WTC11 (cell line): Measurements from ENCODE around the gene CADM2.

Source experiments
- ATF1 ChIP-seq: sonication (generic); formaldehyde crosslinking; IDR thresholded peaks from 2 replicates; pipeline ENCODE4 v1.8.1; 2023; ENCODE audit warnings: mild to moderate bottlenecking, moderate library complexity, missing genetic modification reagents
- ATF2 ChIP-seq: sonication (generic); formaldehyde crosslinking; IDR thresholded peaks from 2 replicates; pipeline ENCODE4 v1.8.1; 2022; ENCODE audit warnings: low read depth, missing genetic modification reagents, borderline replicate concordance
- ATF3 ChIP-seq: sonication (generic); formaldehyde crosslinking; conservative IDR thresholded peaks from 2 replicates; pipeline ENCODE4 v1.8.1; 2022; ENCODE audit warnings: mild to moderate bottlenecking, missing genetic modification reagents
- CREB1 ChIP-seq: sonication (generic); formaldehyde crosslinking; IDR thresholded peaks from 2 replicates; pipeline ENCODE4 v1.8.0; 2023; ENCODE audit warnings: mild to moderate bottlenecking, missing genetic modification reagents
- CTCF ChIP-seq: fragments of 200-600 bp; IDR thresholded peaks from 2 replicates; pipeline ENCODE4 v1.8.0; 2022; ENCODE audit warnings: antibody characterized with exemption
- GABPB1 ChIP-seq: sonication (generic); formaldehyde crosslinking; IDR thresholded peaks from 2 replicates; pipeline ENCODE4 v1.8.1; 2023; ENCODE audit warnings: mild to moderate bottlenecking, missing genetic modification reagents
- MAX ChIP-seq: sonication (generic); formaldehyde crosslinking; IDR thresholded peaks from 2 replicates; pipeline ENCODE4 v1.8.0; 2022; ENCODE audit warnings: mild to moderate bottlenecking, missing genetic modification reagents
- NFYB ChIP-seq: sonication (generic); formaldehyde crosslinking; conservative IDR thresholded peaks from 2 replicates; pipeline ENCODE4 v1.8.0; 2022; ENCODE audit warnings: low read depth, missing genetic modification reagents
- SMAD3 ChIP-seq: sonication (generic); formaldehyde crosslinking; IDR thresholded peaks from 2 replicates; pipeline ENCODE4 v1.8.0; 2022; ENCODE audit warnings: missing genetic modification reagents, mild to moderate bottlenecking, borderline replicate concordance
- SP1 ChIP-seq: sonication (generic); formaldehyde crosslinking; conservative IDR thresholded peaks from 2 replicates; pipeline ENCODE4 v1.8.1; 2022; ENCODE audit warnings: missing genetic modification reagents
- USF2 ChIP-seq: sonication (generic); formaldehyde crosslinking; IDR thresholded peaks from 2 replicates; pipeline ENCODE4 v1.8.1; 2023; ENCODE audit warnings: mild to moderate bottlenecking, missing genetic modification reagents, moderate library complexity
- ZBTB21 ChIP-seq: sonication (generic); formaldehyde crosslinking; IDR thresholded peaks from 2 replicates; pipeline ENCODE4 v1.8.1; 2023; ENCODE audit warnings: mild to moderate bottlenecking, missing genetic modification reagents, borderline replicate concordance
- ZNF121 ChIP-seq: sonication (generic); formaldehyde crosslinking; IDR thresholded peaks from 2 replicates; pipeline ENCODE4 v1.8.0; 2023; ENCODE audit warnings: missing genetic modification reagents
- ZNF396 ChIP-seq: fragments of 250-450 bp; sonication (Bioruptor Pico); IDR thresholded peaks from 2 replicates; pipeline ENCODE4 v1.8.0; 2021; ENCODE audit warnings: mild to moderate bottlenecking, moderate library complexity, borderline replicate concordance

- TF ChIP-seq CTCF (no peak), ZNF396 (CRISPR knock-in tag) (no peak), ATF1 (CRISPR knock-in tag) (no peak), SMAD3 (CRISPR knock-in tag) (no peak), ATF3 (CRISPR knock-in tag) (no peak), CREB1 (CRISPR knock-in tag) (no peak), MAX (no peak), GABPB1 (no peak), NFYB (CRISPR knock-in tag) (no peak), USF2 (CRISPR knock-in tag) (no peak), ZNF121 (no peak), ZBTB21 (no peak), SP1 (no peak), ATF2 (CRISPR knock-in tag) (no peak)
These were observed 892.3 kb downstream of the CADM2 start for GRCh38 chr3:85851071-85851470.
